Measurements from ENCODE around the gene CLHC1. TPM values are rescaled to one million over a fixed set of nuclear protein-coding genes. Genes with fewer than 3 reads are reported as not detected.

Gene CLHC1
- total RNA-seq, 1 experiment from 2014 or later, result 11.1 TPM

GRCh38 chr2:55147531-55147930 is 84.6 kb downstream of the CLHC1 start:
- no peak for DNase-seq (ENCODE audit: low read depth, low spot score)
- CTCF ChIA-PET, result no interaction called here
- no peaks in the 10 kb centered on the region for H3K9me2 ChIP-seq (ENCODE audit: insufficient read depth)
- TF ChIP-seq SP1 (IDR thresholded peaks at IDR 0.05; ENCODE audit: low read depth), result no peak
- no peak for TF ChIP-seq ZBTB33 (IDR thresholded peaks at IDR 0.05; ENCODE audit: extremely low read depth, insufficient replicate concordance, low read length)
- no peak for TF ChIP-seq YY1 (IDR thresholded peaks at IDR 0.05; ENCODE audit: extremely low read depth, insufficient replicate concordance, low read depth, low read length)
- no peak for TF ChIP-seq CBX3 (IDR thresholded peaks at IDR 0.05; ENCODE audit: low read depth)
- TF ChIP-seq ELF1 (IDR thresholded peaks at IDR 0.05; ENCODE audit: borderline replicate concordance, low read depth), result no peak
- TF ChIP-seq CTCF (IDR thresholded peaks at IDR 0.05 in 2 of 3, conservative IDR thresholded peaks at IDR 0.05 in 1 of 3; ENCODE audit: borderline replicate concordance in 1 of 3, insufficient read depth in 1 of 3, low read depth in 2 of 3, low read length in 2 of 3), result no peak
- TF ChIP-seq SRF (IDR thresholded peaks at IDR 0.05; ENCODE audit: low read depth), result no peak
- TF ChIP-seq JUND (IDR thresholded peaks at IDR 0.05), result no peak
- no peak for TF ChIP-seq RAD21 (IDR thresholded peaks at IDR 0.05; ENCODE audit: low read depth)
- TF ChIP-seq ATF3 (IDR thresholded peaks at IDR 0.05), result no peak
- TF ChIP-seq POLR2AphosphoS5 (IDR thresholded peaks at IDR 0.05; ENCODE audit: low read depth, low read length), result no peak
- no peak for TF ChIP-seq EGR1 (IDR thresholded peaks at IDR 0.05; ENCODE audit: low read depth)
- no peak for TF ChIP-seq POLR2A (IDR thresholded peaks at IDR 0.05; ENCODE audit: borderline replicate concordance, extremely low read depth, insufficient read depth, insufficient read length)
- TF ChIP-seq TCF7L2 (IDR thresholded peaks at IDR 0.05; ENCODE audit: borderline replicate concordance, extremely low read depth, insufficient read depth, insufficient read length), result no peak
- TF ChIP-seq ZNF274 (IDR thresholded peaks at IDR 0.05; ENCODE audit: low read depth, low read length), result no peak
- no peak for TF ChIP-seq ZFX (IDR thresholded peaks at IDR 0.05)
- TF ChIP-seq MAX (IDR thresholded peaks at IDR 0.05), result no peak
- no peak for TF ChIP-seq REST (IDR thresholded peaks at IDR 0.05; ENCODE audit: low read depth)
- H3K27ac ChIP-seq (ENCODE audit: low read depth, low read length), result no peak overlapping the region
- no peaks in the 10 kb centered on the region for H4K20me1 ChIP-seq (ENCODE audit: insufficient read depth)
- no peaks in the 10 kb centered on the region for H3K36me3 ChIP-seq (ENCODE audit: control insufficient read depth in 1 of 2, insufficient read depth in 2 of 2, low read length in 2 of 2)
- H3K4me1 ChIP-seq (ENCODE audit: control insufficient read depth in 1 of 2, insufficient read depth in 2 of 2, low read length in 2 of 2), result no peaks in the 10 kb centered on the region
- no peak overlapping the region for H3K4me2 ChIP-seq (ENCODE audit: low read length)
- no peaks in the 10 kb centered on the region for H3K9me3 ChIP-seq (ENCODE audit: control insufficient read depth in 1 of 2, insufficient read depth in 1 of 2, low read depth in 1 of 2, low read length in 2 of 2)
- intact Hi-C loops (cut with micrococcal nuclease), result no loop called here
- no peak for ATAC-seq
- H3K9ac ChIP-seq (ENCODE audit: low read length), result no peak overlapping the region
- H3K79me2 ChIP-seq (ENCODE audit: insufficient read depth, low read length), result no peaks in the 10 kb centered on the region
- H3K4me3 ChIP-seq (replicated peaks in 1 of 2; ENCODE audit: low read depth in 1 of 2, low read length in 2 of 2), result no peak overlapping the region
- RAD21 ChIA-PET (ENCODE audit: low non-redundant PET in 1 of 2, low total read pairs in 2 of 2, uncharacterized antibody in 2 of 2, unreplicated experiment in 2 of 2), result no interaction called here
- no TSS peak for BruUV-seq (replicated peaks)
- POLR2A ChIA-PET, result no interaction called here
- no peak overlapping the region for H2AFZ ChIP-seq (ENCODE audit: low read depth, low read length, poor library complexity, severe bottlenecking)
- no peaks in the 10 kb centered on the region for H3K27me3 ChIP-seq (ENCODE audit: insufficient read depth, low read length)

Data from HCT116 (cell line).